Measurements from ENCODE around the gene PSME3IP1. TPM values are rescaled to one million over a fixed set of nuclear protein-coding genes. Genes with fewer than 3 reads are reported as not detected.

The PSME3IP1 gene
- total and polyA plus RNA-seq, 7 donors = 37.1 to 61.9 (median 48.7) TPM

DNA sequence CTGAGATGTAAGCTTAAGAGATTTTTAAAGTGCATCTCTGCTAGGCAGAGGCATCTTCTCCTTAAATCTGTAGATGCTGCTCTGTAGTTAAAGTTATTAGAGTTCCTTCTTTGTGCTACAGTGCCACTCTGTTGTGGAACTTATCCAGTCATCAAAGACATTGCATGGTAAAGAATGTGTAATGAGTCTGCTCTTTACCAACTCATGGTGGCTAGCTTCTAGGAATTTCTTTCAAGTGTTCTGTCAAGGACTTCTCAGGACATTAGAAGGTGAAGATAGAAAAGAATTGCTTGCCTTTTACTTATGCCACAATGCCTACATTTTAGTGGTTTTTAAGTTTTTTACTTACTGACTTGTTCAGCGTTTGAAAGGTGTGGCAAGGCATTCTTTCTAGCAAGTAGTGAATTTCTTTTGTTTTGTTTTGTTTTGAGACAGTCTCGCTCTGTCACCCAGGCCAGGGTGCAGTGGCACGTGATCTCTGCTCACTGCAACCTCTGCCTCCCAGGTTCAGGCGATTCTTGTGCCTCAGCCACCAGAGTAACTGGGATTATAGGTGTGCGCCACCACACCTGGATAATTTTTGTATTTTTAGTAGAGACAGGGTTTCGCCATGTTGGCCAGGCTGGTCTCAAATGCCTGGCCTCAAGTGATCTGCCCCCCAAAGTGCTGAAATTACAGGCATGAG lies 39.0 kb upstream of the PSME3IP1 start:
- no peaks in the 10 kb centered on the region for H3K4me1 ChIP-seq
- peaks cover 12 to 98% of the 10 kb centered on the region in 2 donors for H3K36me3 ChIP-seq (ENCODE audit: insufficient read depth in 1 of 2, low read depth in 1 of 2)
- 93 to 99% (median 94%) methylated on average over 6 of the region's 6 CpGs for WGBS, 3 donors
- DNase-seq (no peak), ATAC-seq (no peak)
- no peak overlapping the region for H3K27ac ChIP-seq
- TF ChIP-seq, protein P1, sequence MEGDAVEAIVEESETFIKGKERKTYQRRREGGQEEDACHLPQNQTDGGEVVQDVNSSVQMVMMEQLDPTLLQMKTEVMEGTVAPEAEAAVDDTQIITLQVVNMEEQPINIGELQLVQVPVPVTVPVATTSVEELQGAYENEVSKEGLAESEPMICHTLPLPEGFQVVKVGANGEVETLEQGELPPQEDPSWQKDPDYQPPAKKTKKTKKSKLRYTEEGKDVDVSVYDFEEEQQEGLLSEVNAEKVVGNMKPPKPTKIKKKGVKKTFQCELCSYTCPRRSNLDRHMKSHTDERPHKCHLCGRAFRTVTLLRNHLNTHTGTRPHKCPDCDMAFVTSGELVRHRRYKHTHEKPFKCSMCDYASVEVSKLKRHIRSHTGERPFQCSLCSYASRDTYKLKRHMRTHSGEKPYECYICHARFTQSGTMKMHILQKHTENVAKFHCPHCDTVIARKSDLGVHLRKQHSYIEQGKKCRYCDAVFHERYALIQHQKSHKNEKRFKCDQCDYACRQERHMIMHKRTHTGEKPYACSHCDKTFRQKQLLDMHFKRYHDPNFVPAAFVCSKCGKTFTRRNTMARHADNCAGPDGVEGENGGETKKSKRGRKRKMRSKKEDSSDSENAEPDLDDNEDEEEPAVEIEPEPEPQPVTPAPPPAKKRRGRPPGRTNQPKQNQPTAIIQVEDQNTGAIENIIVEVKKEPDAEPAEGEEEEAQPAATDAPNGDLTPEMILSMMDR (IDR thresholded peaks at IDR 0.05) = no peak
- no peaks in the 10 kb centered on the region for H3K9me3 ChIP-seq
- H3K4me3 ChIP-seq = no peak overlapping the region
- H3K27me3 ChIP-seq (ENCODE audit: insufficient read depth in 3 of 3, low read length in 2 of 3) = no peaks in the 10 kb centered on the region
- intact Hi-C loops (cut with DNase I) = no loop called here

DNA sequence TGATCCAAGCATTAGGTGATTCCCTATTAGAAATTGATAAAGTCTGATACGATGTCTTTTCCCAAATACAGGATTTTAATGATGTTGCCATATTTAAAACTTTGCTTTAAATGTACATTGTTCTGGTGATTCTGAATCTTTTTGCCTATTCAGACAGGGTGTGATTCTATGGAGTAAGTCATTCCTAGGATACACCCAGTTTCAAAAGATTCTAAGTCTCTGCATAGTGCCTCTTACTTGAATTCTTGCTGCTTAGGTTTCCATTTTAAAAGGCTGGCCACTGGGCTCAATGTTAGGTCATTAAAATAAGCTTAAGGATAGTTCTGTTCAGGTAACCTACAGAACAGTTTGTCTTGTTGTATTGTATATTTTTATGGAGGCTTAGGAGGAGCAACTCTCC lies 37.2 kb upstream of the PSME3IP1 start:
- no peak overlapping the region for H3K4me3 ChIP-seq
- TF ChIP-seq, protein P1 (IDR thresholded peaks at IDR 0.05) = no peak
- ATAC-seq = no peak
- H3K27ac ChIP-seq = no peak overlapping the region
- H3K36me3 ChIP-seq (ENCODE audit: insufficient read depth in 1 of 2, low read depth in 1 of 2) = peaks cover 12 to 90% of the 10 kb centered on the region in 2 donors
- intact Hi-C loops (cut with DNase I) = no loop called here
- DNase-seq = no peak
- H3K9me3 ChIP-seq = peaks cover 7% of the 10 kb centered on the region
- H3K4me1 ChIP-seq = no peaks in the 10 kb centered on the region
- WGBS, 3 donors = 96 to 100% (median 98%) methylated on average over 1 of the region's 1 CpG
- no peaks in the 10 kb centered on the region for H3K27me3 ChIP-seq (ENCODE audit: insufficient read depth in 3 of 3, low read length in 2 of 3)

DNA sequence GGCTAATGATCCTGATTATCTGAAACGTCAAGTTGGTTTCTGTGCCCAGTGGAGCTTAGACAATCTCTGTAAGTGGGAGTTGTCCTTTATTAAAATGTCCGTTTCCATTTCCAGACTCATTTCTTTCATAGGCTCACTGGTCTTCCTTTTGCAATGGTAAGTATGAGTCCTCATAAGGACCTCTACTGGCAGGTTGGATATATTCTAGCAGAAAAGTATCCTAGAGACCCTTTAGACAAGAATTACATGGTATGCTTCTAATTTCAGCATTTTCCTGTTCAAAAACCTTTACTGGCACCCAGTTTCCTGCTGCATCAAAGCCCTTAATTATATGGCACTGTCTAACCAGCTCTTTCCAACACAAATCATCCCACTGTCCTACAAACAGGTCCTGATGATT lies 31.1 kb upstream of the PSME3IP1 start:
- intact Hi-C loops (cut with DNase I) = loop anchor here in 1 of 2 donors (10.0 kb wide), 1 partner anchor 62 kb away; no protein-coding TSS in a partner anchor
- TF ChIP-seq, protein P1 (IDR thresholded peaks at IDR 0.05) = no peak
- DNase-seq (no peak), ATAC-seq (no peak)
- WGBS, 3 donors = 81 to 95% (median 88%) methylated on average over 2 of the region's 2 CpGs
- Histone ChIP-seq H3K27ac (no peak overlapping the region), H3K4me1 (no peaks in the 10 kb centered on the region), H3K9me3 (peaks cover 28% of the 10 kb centered on the region), H3K36me3 (ENCODE audit: insufficient read depth in 1 of 2, low read depth in 1 of 2) (peaks cover 33 to 90% of the 10 kb centered on the region in 2 donors), H3K4me3 (no peak overlapping the region), H3K27me3 (ENCODE audit: insufficient read depth in 3 of 3, low read length in 2 of 3) (no peaks in the 10 kb centered on the region)

DNA sequence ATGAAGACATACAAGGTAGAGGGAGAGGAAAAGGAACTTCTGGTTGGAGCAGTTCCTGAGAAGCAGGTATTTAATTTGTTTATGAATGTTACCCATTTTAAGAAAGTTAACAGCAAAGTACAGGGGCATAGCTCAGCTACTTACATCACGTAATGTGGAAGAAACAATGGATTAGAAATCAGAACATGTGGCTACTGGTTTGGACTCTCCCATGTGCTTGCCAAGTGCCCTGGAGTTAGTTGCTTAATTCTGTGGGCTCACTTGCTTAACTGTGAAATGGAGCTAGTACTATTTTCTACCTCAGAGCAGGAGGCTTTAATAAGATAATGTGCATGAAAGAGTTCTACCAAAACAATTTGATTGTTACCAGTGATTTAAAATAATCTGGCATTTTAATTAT lies 27.6 kb upstream of the PSME3IP1 start:
- H3K27ac ChIP-seq = no peak overlapping the region
- DNase-seq = no peak
- intact Hi-C loops (cut with DNase I) = loop anchor here in 1 of 2 donors (10.0 kb wide), 1 partner anchor 59 kb away; no protein-coding TSS in a partner anchor
- H3K9me3 ChIP-seq = peaks cover 21% of the 10 kb centered on the region
- ATAC-seq = no peak
- no peaks in the 10 kb centered on the region for H3K4me1 ChIP-seq
- 68 to 100% (median 85%) methylated on average over 1 of the region's 1 CpG for WGBS, 3 donors
- TF ChIP-seq, protein P1 (IDR thresholded peaks at IDR 0.05) = no peak
- H3K27me3 ChIP-seq (ENCODE audit: insufficient read depth in 3 of 3, low read length in 2 of 3) = no peaks in the 10 kb centered on the region
- H3K4me3 ChIP-seq = no peak overlapping the region
- peaks cover 24 to 98% of the 10 kb centered on the region in 2 donors for H3K36me3 ChIP-seq (ENCODE audit: insufficient read depth in 1 of 2, low read depth in 1 of 2)

Data from psoas muscle (tissue), 8 donors.